K562 (cell line): Measurements from ENCODE around the gene KRTCAP2. TPM values are rescaled to one million over a fixed set of nuclear protein-coding genes. Genes with fewer than 3 reads are reported as not detected.

Source experiments
- ARHGAP35 ChIP-seq: fragments of 450-650 bp; IDR thresholded peaks from 2 replicates; pipeline ENCODE4 v1.6.1; 2018; ENCODE audit not compliant: partially characterized antibody
- ARID4B ChIP-seq: sonication (generic); formaldehyde crosslinking; IDR thresholded peaks from 2 replicates; pipeline ENCODE4 v1.8.0; 2022; ENCODE audit warnings: mild to moderate bottlenecking, missing genetic modification reagents
- CBFA2T2 ChIP-seq: fragments of 450-650 bp; conservative IDR thresholded peaks from 2 replicates; pipeline ENCODE4 v1.6.1; 2017; ENCODE audit warnings: mild to moderate bottlenecking
- ETS2 ChIP-seq: IDR thresholded peaks from 2 replicates; pipeline ENCODE4 v1.6.1; 2016; ENCODE audit warnings: borderline replicate concordance, missing genetic modification characterization, mild to moderate bottlenecking, moderate library complexity, missing compliant biosample characterization; ENCODE audit not compliant: poor library complexity, severe bottlenecking
- JUNB ChIP-seq: fragments of 450-650 bp; formaldehyde crosslinking; conservative IDR thresholded peaks from 2 replicates; pipeline ENCODE4 v1.4.0; 2020; ENCODE audit warnings: mild to moderate bottlenecking
- MCM3 ChIP-seq: fragments of 450-650 bp; IDR thresholded peaks from 2 replicates; pipeline ENCODE4 v1.6.1; 2016
- MEF2D ChIP-seq: conservative IDR thresholded peaks from 2 replicates; pipeline ENCODE4 v1.6.1; 2016; ENCODE audit warnings: low read depth, missing genetic modification characterization, missing compliant biosample characterization
- NEUROD1 ChIP-seq: fragments of 150-350 bp; IDR thresholded peaks from 2 replicates; pipeline ENCODE4 v1.6.1; 2014; ENCODE audit warnings: borderline replicate concordance, low read length, low read depth; ENCODE audit not compliant: partially characterized antibody
- OTX1 ChIP-seq: fragments of 450-650 bp; formaldehyde crosslinking; IDR thresholded peaks from 2 replicates; pipeline ENCODE4 v1.4.0; 2022; ENCODE audit warnings: mild to moderate bottlenecking
- PATZ1 ChIP-seq: fragments of 250-450 bp; sonication (Bioruptor Pico); IDR thresholded peaks from 2 replicates; pipeline ENCODE4 v1.5.0; 2020; ENCODE audit warnings: mild to moderate bottlenecking, borderline replicate concordance
- PCBP1 ChIP-seq: fragments of 200-400 bp; formaldehyde crosslinking; IDR thresholded peaks from 2 replicates; pipeline ENCODE4 v1.6.1; 2018; ENCODE audit warnings: mild to moderate bottlenecking, low read depth, low read length; ENCODE audit not compliant: poor library complexity, severe bottlenecking
- PML ChIP-seq: IDR thresholded peaks from 2 replicates; pipeline ENCODE4 v1.6.1; 2012; ENCODE audit warnings: low read length, inconsistent platforms
- POLR2AphosphoS2 ChIP-seq: IDR thresholded peaks from 2 replicates; pipeline ENCODE4 v1.6.1; 2012; ENCODE audit warnings: low read length, improper control_type of control experiment
- RCOR1 ChIP-seq, 2 experiments: IDR thresholded peaks; 2 replicates each; pipeline ENCODE4 v1.6.1; 2012; ENCODE audit warnings: low read depth in 2 of 2, low read length in 2 of 2, borderline replicate concordance in 1 of 2, improper control_type of control experiment in 1 of 2
- SIN3A ChIP-seq, 2 experiments: fragments of 150-350 bp in 1 of 2; IDR thresholded peaks; 2 replicates each; pipeline ENCODE4 v1.6.1; 2011 to 2016; ENCODE audit warnings: borderline replicate concordance in 2 of 2, low read depth in 2 of 2, low read length in 2 of 2, mild to moderate bottlenecking in 2 of 2, moderate library complexity in 2 of 2; ENCODE audit not compliant: control insufficient read depth in 1 of 2
- TAF9B ChIP-seq: fragments of 450-650 bp; IDR thresholded peaks from 2 replicates; pipeline ENCODE4 v1.6.1; 2018; ENCODE audit warnings: mild to moderate bottlenecking; ENCODE audit not compliant: partially characterized antibody
- TEAD1 ChIP-seq, 2 experiments: fragments of 450-650 bp in 1 of 2; sonication (generic) in 1 of 2; formaldehyde crosslinking; IDR thresholded peaks; 2 replicates each; pipeline versions ENCODE4 v1.4.0 to v1.8.0; 2020 to 2022; ENCODE audit warnings: mild to moderate bottlenecking in 2 of 2, missing genetic modification reagents in 1 of 2
- THRA ChIP-seq: fragments of 450-650 bp; IDR thresholded peaks from 2 replicates; pipeline ENCODE4 v1.6.1; 2017; ENCODE audit warnings: mild to moderate bottlenecking, moderate library complexity
- ZNF551 ChIP-seq: fragments of 250-450 bp; sonication (Bioruptor Pico); IDR thresholded peaks from 2 replicates; pipeline ENCODE4 v1.5.0; 2021; ENCODE audit warnings: mild to moderate bottlenecking, moderate library complexity
- polyA plus RNA-seq, 8 experiments: library from polyadenylated mRNA; depleted of rRNA in 4 of 8; stranded (reverse) in 5 of 8; unstranded in 3 of 8; fragments of >200 nt; fragmentation: Nextera tagmentation in 2 of 8; fragmentation: Illumina TruSeq in 1 of 8; extraction: Ambion mirVana in 2 of 8; extraction: Trizol in 1 of 8; gene quantifications; 2 replicates each; pipeline versions ENCODE4 v1.2.1 to v1.2.3, GENCODE V29; 2011 to 2014; ENCODE audit warnings: inconsistent platforms in 1 of 8, missing spikeins in 1 of 8
- total RNA-seq, 7 experiments: library from RNA; depleted of rRNA in 6 of 7; stranded (reverse); fragments of >200 nt in 6 of 7; fragmentation: Illumina TruSeq in 2 of 7; extraction: Trizol in 2 of 7; gene quantifications; 2 replicates each; pipeline versions ENCODE4 v1.2.1 to v1.2.3, GENCODE V29; 2011 to 2021; ENCODE audit warnings: low replicate concordance in 1 of 7

KRTCAP2 gene
- total and polyA plus RNA-seq, 9 of the 15 experiments (the other 6 are each of a cell fraction or from before 2014, with no cell fraction given), result 126 to 436 (median 244) TPM

GRCh38 chr1:155172732-155173477 lies at the start of gene KRTCAP2 (continued):
- TF ChIP-seq RCOR1 (IDR thresholded peaks at IDR 0.05; ENCODE audit: borderline replicate concordance in 1 of 2, low read depth in 2 of 2, low read length in 2 of 2), result peak in 1 of 2 experiments; percentile 80; a peak in 2 of 4 replicates
- no peak for TF ChIP-seq PATZ1 (CRISPR knock-in tag)
- TF ChIP-seq OTX1, result 0 out of 2 replicates have a peak, but pooled peaks have one; percentile 43
- no peak for TF ChIP-seq ETS2 (tag)
- TF ChIP-seq THRA, result no peak
- TF ChIP-seq PML, result peak; percentile 86
- no peak for TF ChIP-seq MEF2D (tag)
- TF ChIP-seq PCBP1, result peak; percentile 66
- TF ChIP-seq ZNF551, result no peak
- TF ChIP-seq JUNB (CRISPR knock-in tag), result no peak
- peak; percentile 61; the same call in 1 of the 2 replicates for TF ChIP-seq POLR2AphosphoS2
- no peak for TF ChIP-seq CBFA2T2
- no peak for TF ChIP-seq ARHGAP35
- TF ChIP-seq TEAD1 (CRISPR knock-in tag; IDR thresholded peaks at IDR 0.05), result peak; percentile 65 to 71; a peak in 2 of 4 replicates
- no peak for TF ChIP-seq MCM3
- peak; percentile 89 for TF ChIP-seq ARID4B (CRISPR knock-in tag)
- TF ChIP-seq TAF9B, result peak; percentile 78
- TF ChIP-seq SIN3A (IDR thresholded peaks at IDR 0.05; ENCODE audit: borderline replicate concordance in 2 of 2, control insufficient read depth in 1 of 2, low read depth in 2 of 2, low read length in 2 of 2), result no peak
- TF ChIP-seq NEUROD1, result no peak
